ENCODE measurements around the gene NPC2. TPM values are rescaled to one million over a fixed set of nuclear protein-coding genes. Genes with fewer than 3 reads are reported as not detected.

NPC2 gene
- total RNA-seq, 1 donor from 2014 or later, result 19.2 TPM

- no peaks in the 10 kb centered on the region for H3K27me3 Mint-ChIP-seq (ENCODE audit: low read depth)
- H3K4me3 Mint-ChIP-seq (ENCODE audit: low read depth), result no peak overlapping the region
- H3K4me1 Mint-ChIP-seq (ENCODE audit: low read depth), result no peaks in the 10 kb centered on the region
- no peak overlapping the region for H3K27ac Mint-ChIP-seq
- H3K36me3 Mint-ChIP-seq (ENCODE audit: low read depth), result no peaks in the 10 kb centered on the region
- DNase-seq (ENCODE audit: low spot score), result no peak
- no peaks in the 10 kb centered on the region for H3K9me3 Mint-ChIP-seq
- intact Hi-C loops (cut with micrococcal nuclease), result no loop called here
Measured at GRCh38 chr14:74504874-74505720, 12.0 kb upstream of the NPC2 start.

DNA sequence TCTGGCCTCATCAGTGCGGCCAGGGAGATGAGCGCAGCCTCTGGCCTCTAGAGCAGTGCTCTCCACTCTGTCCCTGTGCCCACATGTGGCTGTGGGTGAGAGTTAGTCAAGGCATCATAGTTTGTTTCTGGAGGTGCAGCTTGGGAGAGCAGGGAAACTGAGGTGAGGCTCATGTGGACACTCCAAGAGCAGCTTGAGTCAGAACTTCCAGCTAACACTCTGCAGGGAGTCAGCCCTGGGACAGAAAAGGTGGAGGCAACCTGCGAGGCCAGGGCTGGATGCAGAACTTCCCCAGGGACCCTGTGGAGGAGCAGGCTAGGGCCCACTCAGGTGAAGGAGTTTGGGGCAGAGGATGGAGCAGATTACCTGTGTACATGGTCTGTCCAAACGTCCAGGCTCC is 11.3 kb upstream of the NPC2 start:
- no peaks in the 10 kb centered on the region for H3K27me3 Mint-ChIP-seq (ENCODE audit: low read depth)
- no peak for DNase-seq (ENCODE audit: low spot score)
- no peak overlapping the region for H3K4me3 Mint-ChIP-seq (ENCODE audit: low read depth)
- H3K9me3 Mint-ChIP-seq, result no peaks in the 10 kb centered on the region
- H3K27ac Mint-ChIP-seq, result no peak overlapping the region
- intact Hi-C loops (cut with micrococcal nuclease), result no loop called here
- no peaks in the 10 kb centered on the region for H3K4me1 Mint-ChIP-seq (ENCODE audit: low read depth)
- no peaks in the 10 kb centered on the region for H3K36me3 Mint-ChIP-seq (ENCODE audit: low read depth)

DNA sequence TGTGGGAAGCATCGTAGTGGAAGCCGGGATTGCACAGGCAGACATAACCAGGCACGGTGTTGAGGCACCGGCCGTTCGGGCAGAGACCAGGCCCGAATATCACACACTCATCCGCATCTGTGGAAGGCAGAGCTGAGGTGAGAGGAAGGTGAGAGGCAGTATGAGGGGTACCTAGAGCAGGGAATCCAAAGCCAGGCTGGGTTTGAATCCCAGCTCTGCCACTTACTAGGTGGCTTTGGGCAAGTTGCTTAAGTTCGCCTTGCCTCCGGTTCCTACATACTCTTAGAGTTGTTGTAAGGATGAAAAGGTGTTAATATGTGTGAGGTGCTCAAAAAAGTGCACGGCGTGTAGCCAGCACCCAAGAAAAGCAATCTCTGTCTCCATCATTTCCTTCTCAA is 10.8 kb upstream of the NPC2 start:
- Mint-ChIP-seq H3K4me1 (ENCODE audit: low read depth) (no peaks in the 10 kb centered on the region), H3K36me3 (ENCODE audit: low read depth) (no peaks in the 10 kb centered on the region), H3K27me3 (ENCODE audit: low read depth) (no peaks in the 10 kb centered on the region), H3K4me3 (ENCODE audit: low read depth) (no peak overlapping the region), H3K9me3 (no peaks in the 10 kb centered on the region), H3K27ac (no peak overlapping the region)
- no peak for DNase-seq (ENCODE audit: low spot score)
- intact Hi-C loops (cut with micrococcal nuclease), result no loop called here

DNA sequence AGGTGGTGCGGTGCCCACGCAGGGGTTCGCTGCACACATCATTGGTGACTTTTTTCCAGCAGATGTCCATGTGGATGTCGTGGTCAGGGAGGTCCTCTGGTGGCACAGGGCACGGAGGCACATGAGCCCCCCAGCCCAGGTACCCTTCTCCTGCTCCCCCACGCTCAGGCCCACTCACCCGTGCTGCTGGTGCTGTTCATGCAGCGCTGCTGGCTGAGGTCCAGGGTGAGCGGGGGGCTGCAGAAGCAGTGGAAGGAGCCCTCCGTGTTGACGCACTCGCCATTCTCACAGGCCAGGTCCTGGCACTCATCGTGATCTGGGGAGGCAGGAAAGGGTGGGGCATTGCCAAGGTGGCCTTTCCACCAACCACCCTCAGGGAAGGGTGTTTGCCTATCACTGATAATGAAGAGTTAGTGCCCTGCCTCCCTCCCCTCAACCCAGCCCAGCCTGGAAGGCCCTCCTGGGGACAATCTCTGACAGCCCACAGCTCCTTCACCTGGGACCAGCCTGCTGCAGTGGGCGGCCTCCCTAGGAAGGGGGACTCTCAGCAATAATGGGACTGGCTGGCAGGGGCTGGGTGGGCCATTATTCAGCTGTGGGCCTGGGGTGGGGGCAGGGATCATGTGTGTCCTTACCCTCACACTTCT is 10.3 kb upstream of the NPC2 start:
- Mint-ChIP-seq H3K27me3 (ENCODE audit: low read depth) (no peaks in the 10 kb centered on the region), H3K4me3 (ENCODE audit: low read depth) (no peak overlapping the region), H3K9me3 (no peaks in the 10 kb centered on the region), H3K27ac (no peak overlapping the region), H3K4me1 (ENCODE audit: low read depth) (no peaks in the 10 kb centered on the region), H3K36me3 (ENCODE audit: low read depth) (no peaks in the 10 kb centered on the region)
- no peak for DNase-seq (ENCODE audit: low spot score)
- intact Hi-C loops (cut with micrococcal nuclease), result no loop called here

- no peaks in the 10 kb centered on the region for H3K9me3 Mint-ChIP-seq
- no peak overlapping the region for H3K27ac Mint-ChIP-seq
- intact Hi-C loops (cut with micrococcal nuclease), result no loop called here
- H3K4me3 Mint-ChIP-seq (ENCODE audit: low read depth), result no peak overlapping the region
- H3K36me3 Mint-ChIP-seq (ENCODE audit: low read depth), result no peaks in the 10 kb centered on the region
- H3K27me3 Mint-ChIP-seq (ENCODE audit: low read depth), result no peaks in the 10 kb centered on the region
- H3K4me1 Mint-ChIP-seq (ENCODE audit: low read depth), result no peaks in the 10 kb centered on the region
- no peak for DNase-seq (ENCODE audit: low spot score)
Measured at GRCh38 chr14:74502236-74503019, 9.3 kb upstream of the NPC2 start.

DNA sequence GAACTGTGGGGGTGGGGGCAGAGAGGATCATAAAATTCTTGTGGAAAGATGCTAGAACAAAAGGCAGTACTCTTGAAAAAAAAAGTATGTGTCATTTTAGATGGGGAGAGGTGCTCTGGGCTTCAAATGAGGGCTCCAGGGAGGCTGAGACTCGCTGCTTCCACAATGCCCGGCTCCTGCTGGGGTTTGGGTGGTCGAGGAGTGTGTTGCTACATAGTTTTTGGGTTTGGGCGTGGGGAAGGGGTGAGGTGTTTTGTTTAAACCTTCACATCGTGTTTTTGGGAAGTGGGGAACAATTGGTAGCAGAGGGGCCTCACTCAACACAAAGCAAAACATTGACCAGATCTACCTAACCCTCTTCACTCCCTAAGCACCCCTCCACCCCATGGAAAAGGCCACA is 8.6 kb upstream of the NPC2 start:
- no peak overlapping the region for H3K4me3 Mint-ChIP-seq (ENCODE audit: low read depth)
- no peak for DNase-seq (ENCODE audit: low spot score)
- no peak overlapping the region for H3K27ac Mint-ChIP-seq
- H3K27me3 Mint-ChIP-seq (ENCODE audit: low read depth), result no peaks in the 10 kb centered on the region
- no peaks in the 10 kb centered on the region for H3K36me3 Mint-ChIP-seq (ENCODE audit: low read depth)
- H3K4me1 Mint-ChIP-seq (ENCODE audit: low read depth), result no peaks in the 10 kb centered on the region
- intact Hi-C loops (cut with micrococcal nuclease), result no loop called here
- no peaks in the 10 kb centered on the region for H3K9me3 Mint-ChIP-seq

GRCh38 chr14:74501135-74501614 is 8.1 kb upstream of the NPC2 start:
- no peak overlapping the region for H3K4me3 Mint-ChIP-seq (ENCODE audit: low read depth)
- intact Hi-C loops (cut with micrococcal nuclease), result no loop called here
- no peaks in the 10 kb centered on the region for H3K4me1 Mint-ChIP-seq (ENCODE audit: low read depth)
- peaks cover under 1% of the 10 kb centered on the region for H3K36me3 Mint-ChIP-seq (ENCODE audit: low read depth)
- H3K27ac Mint-ChIP-seq, result no peak overlapping the region
- no peak for DNase-seq (ENCODE audit: low spot score)
- H3K9me3 Mint-ChIP-seq, result no peaks in the 10 kb centered on the region
- H3K27me3 Mint-ChIP-seq (ENCODE audit: low read depth), result no peaks in the 10 kb centered on the region

DNA sequence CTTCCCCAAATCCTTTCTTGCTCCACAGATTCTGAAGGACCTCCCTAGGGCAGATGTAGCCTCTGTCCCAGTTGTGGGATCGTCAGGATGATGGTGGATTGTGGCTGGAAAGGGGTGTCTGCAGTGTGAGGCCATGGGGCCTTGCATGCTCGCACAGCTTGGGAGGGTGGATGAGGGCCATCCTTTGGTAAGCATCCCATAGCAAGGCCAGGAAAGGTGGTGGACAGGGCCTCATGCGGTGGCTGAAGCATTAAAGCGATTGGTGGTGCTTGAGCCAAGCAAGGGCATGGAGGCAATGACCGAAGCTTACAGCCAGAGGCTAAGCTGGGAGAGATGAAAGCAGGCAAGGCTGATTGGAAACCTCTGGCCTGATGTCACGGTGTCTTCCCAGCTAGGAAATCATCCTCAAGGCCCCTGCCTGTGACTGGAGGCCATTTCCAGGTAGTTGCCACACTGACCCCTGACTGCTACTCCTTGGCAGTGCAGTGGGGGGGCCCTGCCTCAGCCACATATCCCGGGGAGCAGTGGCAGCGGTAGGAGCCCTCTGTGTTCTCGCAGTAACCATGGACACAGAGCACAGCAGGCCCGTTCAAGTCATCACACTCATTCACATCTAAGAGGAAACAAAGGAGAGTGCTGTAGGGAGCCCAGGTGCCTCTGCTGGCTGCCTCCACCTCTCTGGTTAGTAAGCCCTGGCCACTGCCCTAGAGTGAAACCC is 7.5 kb upstream of the NPC2 start:
- Mint-ChIP-seq H3K36me3 (ENCODE audit: low read depth) (peaks cover 5% of the 10 kb centered on the region), H3K27ac (no peak overlapping the region), H3K9me3 (no peaks in the 10 kb centered on the region), H3K4me3 (ENCODE audit: low read depth) (no peak overlapping the region), H3K4me1 (ENCODE audit: low read depth) (peaks cover under 1% of the 10 kb centered on the region), H3K27me3 (ENCODE audit: low read depth) (no peaks in the 10 kb centered on the region)
- intact Hi-C loops (cut with micrococcal nuclease), result no loop called here
- DNase-seq (ENCODE audit: low spot score), result no peak

DNA sequence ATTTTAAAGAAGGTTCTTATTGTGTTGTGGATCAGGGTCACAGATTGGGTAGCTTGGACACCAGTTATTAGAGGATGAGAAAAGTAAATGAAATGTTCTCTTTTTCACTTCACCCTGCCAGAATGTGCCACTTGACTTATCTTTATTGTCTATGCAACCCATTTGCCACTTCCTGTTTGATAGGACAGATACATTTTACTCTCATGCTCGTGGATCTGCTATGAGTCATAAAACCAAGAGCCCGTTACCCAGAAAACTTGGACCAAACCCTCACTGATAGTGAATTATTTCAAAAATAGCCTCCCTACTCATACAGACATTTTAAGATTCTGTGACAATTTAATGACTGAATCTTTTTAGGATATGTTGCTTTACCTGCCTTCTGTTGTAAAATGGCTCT is 2.3 kb upstream of the NPC2 start:
- Mint-ChIP-seq H3K4me3 (ENCODE audit: low read depth) (peak overlapping the region; percentile 46), H3K27ac (no peak overlapping the region), H3K36me3 (ENCODE audit: low read depth) (peaks cover 14% of the 10 kb centered on the region), H3K9me3 (no peaks in the 10 kb centered on the region), H3K4me1 (ENCODE audit: low read depth) (peaks cover 17% of the 10 kb centered on the region), H3K27me3 (ENCODE audit: low read depth) (no peaks in the 10 kb centered on the region)
- intact Hi-C loops (cut with micrococcal nuclease), result no loop called here
- DNase-seq (ENCODE audit: low spot score), result no peak

GRCh38 chr14:74493343-74494261 is 497 bp upstream of the NPC2 start, which contains the start of gene ISCA2:
ISCA2 (plus strand) TSS chr14:74493765; CDS start chr14:74493775, 10 bp downstream.
- H3K27me3 Mint-ChIP-seq (ENCODE audit: low read depth), result no peaks in the 10 kb centered on the region
- peak within 1 kb of the TSS; percentile 93 for H3K4me3 Mint-ChIP-seq (ENCODE audit: low read depth)
- intact Hi-C loops (cut with micrococcal nuclease), result loop anchor here (1.0 kb wide), 1 partner anchor 409 kb away; the partner anchor contains the start of genes ALDH6A1 and LIN52
- DNase-seq (ENCODE audit: low spot score), result peak; percentile 99
- H3K36me3 Mint-ChIP-seq (ENCODE audit: low read depth), result peaks cover 14% of the 10 kb centered on the region
- peaks cover 21% of the 10 kb centered on the region for H3K4me1 Mint-ChIP-seq (ENCODE audit: low read depth)
- H3K27ac Mint-ChIP-seq, result peak within 1 kb of the TSS; percentile 89
- H3K9me3 Mint-ChIP-seq, result no peaks in the 10 kb centered on the region

- Mint-ChIP-seq H3K4me3 (ENCODE audit: low read depth) (no peak overlapping the region), H3K27ac (no peak overlapping the region), H3K36me3 (ENCODE audit: low read depth) (peaks cover 14% of the 10 kb centered on the region), H3K4me1 (ENCODE audit: low read depth) (peaks cover 21% of the 10 kb centered on the region), H3K9me3 (no peaks in the 10 kb centered on the region), H3K27me3 (ENCODE audit: low read depth) (no peaks in the 10 kb centered on the region)
- intact Hi-C loops (cut with micrococcal nuclease), result loop anchor here (1.0 kb wide), 1 partner anchor 130 kb away; no protein-coding TSS in a partner anchor
- no peak for DNase-seq (ENCODE audit: low spot score)
Measured at GRCh38 chr14:74491956-74492775, 939 bp downstream of the NPC2 start.

Measured in activated T-helper 2 cell treated with anti-CD3 and anti-CD28 coated beads, Interferon-gamma antibody, Interleukin-2, Interleukin-4, amounts not matched to agents 10 μg/mL and 5 μg/mL and 100 μg/mL, durations not matched to agents 14 hours and 24 hours and 36 hours (primary cell).